Activated CD8-positive, alpha-beta memory T cell treated with anti-CD3 and anti-CD28 coated beads, Interleukin-2, amount 50 U/mL, for 48 hours (primary cell): ENCODE measurements around the gene CYB5A.
"Not testable (repeated sequence)": the region's sequence is repeated elsewhere in the genome, so short reads cannot be mapped to it uniquely, and the experiment has no call there.

ENCODE experiments used
- DNase-seq: peaks from one replicate; pipeline ENCODE4 v3.0.0-alpha.2; 2020

The CYB5A gene

DNA sequence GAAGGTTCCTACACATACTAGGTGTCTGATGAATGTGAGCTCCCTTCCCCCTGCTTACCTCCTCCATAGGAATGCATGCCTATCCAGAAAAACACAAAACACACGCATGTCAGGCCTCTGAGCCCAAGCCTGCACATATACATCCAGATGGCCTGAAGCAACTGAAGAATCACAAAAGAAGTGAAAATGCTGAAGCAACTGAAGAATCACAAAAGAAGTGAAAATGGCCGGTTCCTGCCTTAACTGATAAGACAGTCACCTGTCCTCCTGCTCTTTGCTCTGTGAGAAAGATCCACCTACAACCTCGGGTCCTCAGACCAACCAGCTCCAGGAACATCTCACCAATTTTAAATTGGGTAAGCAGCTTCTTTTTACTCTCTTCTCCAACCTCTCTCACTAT, 1.2 kb upstream of the CYB5A start:
- DNase-seq: not testable (repeated sequence)

DNA sequence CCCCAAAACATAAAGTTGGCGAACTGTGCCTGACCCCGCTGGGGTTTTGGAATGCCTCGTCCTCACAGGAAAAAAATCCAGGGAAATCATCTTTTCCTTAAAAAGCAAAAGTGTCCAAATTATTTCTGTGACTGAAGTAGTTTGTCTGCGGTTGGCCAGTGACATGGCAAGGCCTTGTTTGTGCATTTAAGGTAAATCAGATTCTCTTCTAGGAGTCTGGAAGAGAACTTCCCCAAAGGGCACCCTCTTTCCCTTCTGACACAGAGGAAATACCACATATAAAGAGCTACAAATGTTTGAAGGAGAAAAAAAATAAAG, 737 bp upstream of the CYB5A start:
- no peak for DNase-seq

DNA sequence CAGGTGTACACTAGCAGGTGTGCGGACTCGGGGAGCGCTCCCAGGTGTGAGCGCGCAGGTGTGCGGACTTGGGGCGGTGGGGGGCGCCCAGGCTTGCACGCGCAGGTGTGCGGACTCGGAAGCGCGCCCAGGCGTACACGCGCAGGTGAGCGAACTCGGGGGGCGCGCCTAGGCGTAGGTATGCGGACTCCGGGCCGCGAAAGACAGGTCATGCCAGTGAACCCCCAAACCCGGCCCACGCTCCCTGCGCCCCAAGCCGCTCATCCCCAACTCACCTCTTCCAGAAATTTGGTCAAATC, 342 bp downstream of the CYB5A start:
- no peak for DNase-seq

DNA sequence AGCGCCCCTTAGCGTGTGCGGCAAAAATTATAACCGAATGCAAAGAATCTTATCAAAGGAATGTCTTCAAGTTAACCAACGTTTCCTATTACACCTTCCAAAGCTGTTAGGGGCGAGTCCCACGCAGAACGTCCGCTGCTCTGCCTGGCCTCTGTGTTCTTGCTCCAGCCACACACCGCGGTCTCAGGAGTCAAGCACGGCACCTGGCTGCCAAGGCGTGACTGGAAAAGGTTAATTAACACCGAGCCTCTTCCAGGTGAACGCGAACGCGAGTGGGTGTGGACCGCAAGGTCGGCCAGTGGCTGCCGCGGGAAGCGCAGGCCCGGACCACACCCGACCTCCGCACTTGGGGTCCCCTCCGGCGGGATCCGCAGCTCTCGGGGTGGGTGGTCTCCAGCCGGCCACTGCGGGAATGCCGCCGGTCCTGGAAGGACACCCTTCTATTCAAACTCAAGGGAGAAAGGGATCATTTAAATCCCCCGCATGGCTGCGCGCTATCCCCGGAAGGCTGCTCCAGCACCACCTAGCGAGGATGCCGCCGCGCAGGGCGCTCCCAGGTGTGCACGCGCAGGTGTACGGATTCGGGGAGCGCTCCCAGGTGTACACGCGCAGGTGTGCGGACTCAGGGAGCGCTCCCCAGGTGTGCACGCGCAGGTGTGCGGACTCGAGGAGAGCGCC, 830 bp downstream of the CYB5A start:
- no peak for DNase-seq

DNA sequence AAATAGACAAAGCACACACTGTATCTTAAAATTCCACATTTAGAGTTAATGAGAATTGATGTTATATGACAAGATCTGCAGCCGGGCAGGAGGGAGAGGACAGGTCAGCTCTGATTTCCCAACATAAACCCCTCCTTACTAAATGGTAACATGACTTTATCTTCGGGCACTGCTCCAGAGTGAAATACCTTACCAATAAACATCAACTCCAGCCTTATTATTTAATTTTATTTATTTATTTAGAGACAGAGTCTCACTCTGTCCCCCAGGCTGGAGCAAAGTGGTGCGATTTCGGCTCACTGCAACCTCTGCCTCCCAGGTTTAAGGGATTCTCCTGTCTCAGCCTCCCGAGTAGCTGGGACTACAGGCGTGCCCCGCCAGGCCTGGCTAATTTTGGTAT, 1.7 kb downstream of the CYB5A start:
- no peak for DNase-seq

DNA sequence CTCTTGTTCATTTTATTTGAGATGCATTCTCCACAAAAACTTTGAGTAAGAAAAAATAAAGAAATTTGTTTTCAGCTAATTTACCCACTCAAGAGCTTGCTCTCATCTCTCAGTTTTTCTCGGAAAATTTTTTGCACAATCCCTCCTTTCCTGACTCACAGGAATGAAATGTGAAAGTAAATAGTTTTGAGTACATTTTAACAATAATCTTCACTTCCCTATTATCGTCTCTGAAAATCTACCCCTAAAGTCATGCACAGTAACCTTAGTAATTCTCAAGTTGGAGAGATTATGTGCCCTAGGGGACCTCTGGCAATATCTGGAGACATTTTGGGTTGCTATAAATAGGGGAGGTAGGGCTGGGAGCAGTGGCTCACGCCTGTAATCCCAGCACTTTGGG, 2.6 kb downstream of the CYB5A start:
- DNase-seq: no peak

DNA sequence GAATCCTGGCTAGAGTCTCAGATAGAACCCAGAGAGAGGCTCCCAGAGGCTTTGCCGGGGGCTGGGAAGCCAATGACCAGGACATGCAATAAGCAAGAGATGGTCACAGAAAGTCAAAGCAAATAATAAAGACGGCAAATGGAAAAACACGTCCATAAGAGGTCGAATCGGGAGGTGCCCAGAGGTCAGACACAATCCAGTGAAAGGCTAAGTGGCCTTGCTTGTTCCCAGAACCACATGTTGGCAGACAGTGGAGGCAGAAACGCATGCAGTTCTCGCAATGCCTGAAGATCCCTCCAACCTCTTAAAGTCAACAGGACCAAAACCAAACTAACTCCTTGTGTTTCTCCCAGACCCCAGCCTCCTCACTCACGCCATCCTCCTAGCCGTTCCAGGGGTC, 3.0 kb downstream of the CYB5A start:
- no peak for DNase-seq

DNA sequence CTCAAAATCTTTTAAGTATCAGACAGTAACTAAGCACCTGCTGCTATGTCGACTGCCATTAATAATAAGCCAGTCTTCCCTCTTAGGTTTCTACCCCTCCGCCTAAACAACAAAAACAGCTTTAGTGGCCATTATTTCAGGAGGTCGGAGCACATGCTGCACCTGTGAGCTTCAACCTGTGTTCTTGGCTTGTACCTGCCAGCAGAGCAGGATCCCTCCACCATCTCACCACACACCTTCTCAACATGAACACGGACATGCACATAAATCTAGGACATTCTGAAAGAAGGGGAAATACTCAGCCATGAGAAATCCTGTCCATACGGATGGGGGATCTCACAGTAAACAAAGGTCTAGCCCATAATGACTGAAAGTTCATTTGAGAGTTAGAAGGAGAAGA, 3.7 kb downstream of the CYB5A start:
- DNase-seq: no peak

DNA sequence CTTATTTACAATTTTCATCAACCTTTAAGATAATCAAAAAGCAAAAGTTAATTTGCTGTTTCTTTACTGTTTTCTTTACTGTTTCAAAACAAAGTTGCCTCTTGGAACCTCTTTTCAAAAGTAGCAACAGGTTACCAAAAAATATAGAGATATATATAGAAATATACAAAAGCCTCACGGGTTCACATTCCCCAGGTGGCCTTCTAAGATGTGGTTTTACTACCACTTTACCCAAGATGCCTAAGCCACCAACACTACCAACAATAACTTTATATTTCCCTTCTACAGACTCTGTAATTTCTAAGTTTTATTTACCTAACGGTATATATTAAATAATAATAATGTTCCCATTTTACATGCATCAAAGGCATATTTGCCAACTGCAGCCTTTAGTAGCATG, 4.9 kb downstream of the CYB5A start:
- no peak for DNase-seq

DNA sequence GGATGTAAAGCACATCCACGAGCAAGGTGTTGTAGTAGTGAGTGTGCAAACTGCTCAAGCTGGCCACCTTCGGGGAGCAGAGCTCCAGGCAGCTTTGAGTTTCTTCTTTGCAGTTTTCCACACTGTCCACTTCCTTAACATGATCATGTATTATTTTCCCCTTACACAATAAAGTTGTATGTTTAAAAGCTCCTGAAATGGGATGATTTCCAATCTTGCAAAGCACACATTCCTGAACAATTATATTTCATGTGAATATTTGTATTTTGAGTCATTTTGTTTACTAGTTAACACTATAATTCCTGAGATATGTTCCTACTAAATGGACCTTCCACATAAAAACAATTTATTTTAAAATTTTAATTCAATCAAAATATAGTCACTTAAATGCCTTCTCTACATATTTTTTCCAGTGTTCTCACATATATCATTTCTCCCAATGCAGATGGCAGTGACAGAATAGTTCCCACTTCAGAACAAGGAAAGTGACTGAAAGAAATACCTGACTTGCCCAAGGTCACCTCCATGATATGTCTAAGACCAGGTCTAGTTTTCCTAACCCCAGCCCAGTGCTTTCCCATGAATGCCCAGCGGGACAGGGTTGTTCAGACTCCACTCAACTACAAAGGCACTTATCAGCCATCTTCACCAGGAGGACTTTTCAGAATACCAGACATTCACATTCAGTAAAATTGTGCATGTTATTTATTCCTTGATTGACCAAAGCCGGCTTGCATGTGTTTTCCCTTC, 5.5 kb downstream of the CYB5A start:
- DNase-seq: no peak

DNA sequence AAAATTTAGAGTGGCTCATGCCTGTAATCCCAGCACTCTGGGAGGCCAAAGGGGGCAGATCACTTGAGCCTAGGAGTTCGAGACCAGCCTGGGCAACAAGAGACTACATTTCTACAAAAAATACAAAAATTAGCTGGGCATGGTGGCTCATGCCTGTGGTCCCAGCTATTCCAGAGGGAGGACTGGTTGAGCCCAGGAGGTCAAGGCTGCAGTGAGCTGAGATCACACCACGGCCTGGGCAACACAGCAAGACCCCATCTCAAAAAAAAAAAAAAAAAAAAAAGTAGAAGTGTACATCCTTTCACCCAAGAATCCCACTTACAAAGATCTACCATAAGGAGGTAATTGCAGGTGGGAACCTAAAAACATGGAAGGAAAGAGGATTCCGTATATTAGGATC, 6.2 kb downstream of the CYB5A start:
- not testable (repeated sequence) for DNase-seq

DNA sequence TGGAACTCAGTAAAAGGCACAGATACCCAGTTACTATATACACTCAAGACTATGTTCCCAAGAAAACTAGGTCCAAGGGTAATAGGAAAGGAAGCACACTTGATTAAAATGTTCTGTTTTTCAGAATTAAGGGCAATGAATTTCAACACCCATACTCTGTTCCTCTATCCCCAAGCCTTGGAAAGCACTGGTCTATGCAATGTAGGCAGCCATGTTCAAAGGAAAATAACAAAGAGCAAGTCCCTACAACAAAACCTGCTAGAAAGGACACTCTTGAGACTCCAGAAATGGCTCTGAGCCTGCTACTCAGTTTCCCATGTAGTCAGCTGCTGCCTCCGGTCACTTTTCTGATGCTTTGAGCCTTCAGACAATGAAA, 6.8 kb downstream of the CYB5A start:
- DNase-seq: no peak

DNA sequence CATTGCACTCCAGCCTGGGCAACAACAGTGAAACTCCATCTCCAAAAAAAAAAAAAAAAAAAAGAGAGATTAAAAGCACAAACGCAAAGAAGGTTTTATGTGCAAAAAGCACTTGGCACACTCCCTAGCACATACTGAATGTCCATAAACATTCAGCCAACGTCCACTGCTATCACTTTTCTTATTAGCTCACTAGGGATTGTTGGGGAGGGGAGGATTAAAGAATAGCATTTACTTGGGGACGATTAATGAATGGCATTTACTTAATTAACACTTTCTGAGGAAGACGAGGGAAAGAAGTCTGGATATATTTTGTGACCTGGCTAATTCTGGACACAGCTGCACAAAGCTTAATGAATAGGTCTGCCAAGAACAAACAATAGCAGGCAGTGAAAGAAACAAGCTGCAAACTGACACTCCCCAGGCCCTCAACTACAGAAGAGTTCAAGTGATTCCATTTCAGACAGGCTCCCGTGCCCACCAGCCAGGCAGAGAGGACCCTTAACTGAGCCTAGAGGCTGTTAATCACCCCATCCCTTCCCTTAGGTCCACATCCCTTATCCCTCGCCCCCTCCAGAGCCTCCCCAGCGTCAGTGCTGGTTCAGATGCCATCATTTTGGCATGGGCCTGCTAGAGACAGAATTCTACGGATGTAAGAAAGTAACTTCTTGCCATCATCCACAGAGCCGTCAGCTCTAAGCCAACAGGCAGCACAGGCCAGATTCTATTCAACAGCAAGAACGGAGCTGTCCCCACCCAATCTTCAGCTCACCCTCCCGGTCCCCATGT, 7.4 kb downstream of the CYB5A start:
- DNase-seq: no peak

DNA sequence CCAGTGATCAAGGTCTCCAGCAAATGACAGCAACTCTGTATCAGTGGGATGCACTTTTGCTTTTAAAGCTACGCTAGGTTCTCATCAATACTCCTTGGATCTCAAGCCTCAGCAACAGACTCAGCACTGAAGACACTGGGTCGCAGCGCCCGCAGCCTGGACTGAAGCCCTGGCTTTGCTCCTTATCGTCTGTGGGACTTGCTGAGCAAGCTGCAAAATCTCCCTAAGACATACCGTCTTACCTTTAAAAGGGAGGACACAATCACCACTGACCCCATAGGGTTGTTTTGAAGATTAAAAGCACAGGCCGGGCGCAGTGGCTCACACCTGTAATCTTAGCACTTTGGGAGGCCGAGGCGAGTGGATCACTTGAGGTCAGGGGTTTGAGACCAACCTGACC, 8.1 kb downstream of the CYB5A start:
- no peak for DNase-seq

DNA sequence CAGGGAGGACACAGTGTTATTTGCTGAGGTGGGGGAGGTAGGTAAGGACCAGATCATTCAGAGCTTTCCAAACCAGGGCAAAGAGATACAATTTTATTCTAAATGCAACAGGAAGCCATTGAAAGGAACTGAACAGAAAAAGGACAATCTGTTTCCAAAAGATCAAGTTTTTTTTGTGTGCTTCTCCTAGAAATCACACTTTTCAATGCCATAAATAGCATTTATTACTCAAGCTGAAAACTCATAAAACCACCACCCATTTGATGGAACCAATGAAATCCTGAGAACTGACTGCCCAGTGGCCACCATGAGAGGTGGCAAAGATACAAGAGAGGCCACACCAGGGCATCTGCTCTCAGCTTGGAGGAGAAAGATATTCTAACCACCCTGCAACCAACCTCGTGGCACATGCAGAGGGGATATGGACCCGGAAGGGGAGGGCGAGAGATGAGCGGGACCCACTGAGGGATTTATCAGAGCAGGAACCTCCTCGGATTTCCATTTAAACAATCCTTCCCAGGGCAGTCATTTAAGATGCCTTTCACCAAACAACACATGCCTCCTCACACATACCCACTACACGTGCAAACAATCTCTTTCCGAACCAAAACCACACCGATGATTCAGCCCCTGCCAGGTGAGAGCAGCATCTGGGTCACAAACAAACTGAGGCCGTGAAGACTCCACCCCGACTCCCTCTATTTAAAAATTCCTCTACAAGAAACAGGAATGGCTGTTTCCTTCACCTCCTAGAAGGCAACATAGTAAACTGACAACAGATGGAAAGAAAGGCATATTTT, 8.8 kb downstream of the CYB5A start:
- DNase-seq: no peak

DNA sequence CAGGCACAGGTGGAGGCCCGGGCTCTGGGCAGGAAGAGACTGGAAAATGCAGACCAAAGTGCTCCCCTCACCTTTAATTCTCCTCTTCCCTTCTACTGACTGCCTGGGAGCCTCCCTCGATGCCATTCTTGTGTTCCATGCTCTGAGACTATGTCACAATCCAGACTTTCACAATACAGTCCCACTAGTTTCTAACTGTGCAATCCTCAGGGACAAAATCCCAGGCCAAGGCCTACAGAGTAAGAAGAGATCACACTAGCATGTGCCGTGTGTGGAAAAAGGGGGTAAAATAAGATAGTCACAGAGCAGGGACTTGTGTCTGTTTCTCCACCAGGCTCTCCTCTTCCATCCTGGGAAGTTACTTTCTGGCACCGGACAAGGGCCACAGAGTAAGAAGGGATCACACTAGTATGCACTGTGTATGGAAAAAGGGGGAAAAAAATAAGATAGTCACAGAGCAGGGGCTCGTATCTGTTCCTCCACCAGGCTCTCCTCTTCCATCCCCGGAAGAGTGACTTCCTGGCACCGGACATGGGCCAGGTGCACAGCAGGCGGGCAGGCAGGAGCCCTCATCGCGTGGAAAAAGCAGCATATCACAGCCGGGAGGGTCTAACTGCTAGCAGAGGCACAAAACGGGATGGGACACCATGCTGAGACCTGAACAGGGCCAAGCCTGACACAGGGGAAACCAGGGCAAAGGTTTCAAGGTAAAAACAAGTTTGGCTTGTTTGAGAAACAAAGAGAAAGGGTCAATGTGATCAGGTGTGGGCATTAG, 9.6 kb downstream of the CYB5A start:
- DNase-seq: no peak

DNA sequence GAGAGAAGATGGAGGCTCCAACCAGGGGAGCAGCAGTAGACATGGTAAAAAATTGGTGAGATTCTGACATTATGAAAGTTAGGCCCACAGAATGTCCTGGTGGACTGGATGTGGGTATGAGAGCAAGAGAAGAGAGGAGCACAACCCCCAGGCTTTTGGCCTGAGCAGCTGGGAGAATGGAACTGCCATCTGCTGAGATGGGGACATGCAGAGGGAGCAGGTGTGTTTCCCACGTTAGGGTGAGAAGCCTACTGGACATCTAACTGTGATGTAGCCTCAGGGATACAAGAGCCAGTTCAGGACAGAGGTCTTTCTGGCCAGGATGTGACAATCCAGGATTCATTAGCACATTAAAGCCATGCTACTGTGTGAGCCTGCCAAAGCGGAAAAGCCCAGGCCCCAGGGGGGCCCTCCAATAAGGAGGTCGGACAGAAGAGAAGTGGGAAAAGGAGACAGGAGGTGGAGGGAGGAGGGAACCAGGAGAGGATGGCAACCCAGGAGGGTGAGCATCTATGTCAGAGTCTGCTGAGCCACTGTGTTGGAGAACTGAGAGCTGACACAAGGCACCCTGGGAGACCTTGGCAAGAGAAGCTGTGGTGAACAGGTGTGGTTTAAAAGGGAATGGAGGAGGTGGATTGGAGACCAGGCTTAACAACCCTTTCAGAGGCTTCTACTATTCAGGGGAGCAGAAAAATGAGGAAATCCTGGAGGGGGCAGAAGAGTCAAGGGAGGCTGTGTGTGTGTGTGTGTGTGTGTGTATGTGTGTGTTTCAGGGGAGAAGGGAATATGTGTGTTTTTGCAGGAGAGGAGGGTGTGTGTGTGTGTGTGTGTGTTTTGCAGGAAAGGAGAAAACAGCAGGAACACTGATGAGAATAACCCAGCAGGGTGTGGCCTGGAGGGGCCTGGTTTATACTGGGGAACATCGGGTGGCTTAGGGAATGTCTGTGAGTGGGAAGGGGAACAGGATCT, 10.5 kb downstream of the CYB5A start:
- DNase-seq: no peak

DNA sequence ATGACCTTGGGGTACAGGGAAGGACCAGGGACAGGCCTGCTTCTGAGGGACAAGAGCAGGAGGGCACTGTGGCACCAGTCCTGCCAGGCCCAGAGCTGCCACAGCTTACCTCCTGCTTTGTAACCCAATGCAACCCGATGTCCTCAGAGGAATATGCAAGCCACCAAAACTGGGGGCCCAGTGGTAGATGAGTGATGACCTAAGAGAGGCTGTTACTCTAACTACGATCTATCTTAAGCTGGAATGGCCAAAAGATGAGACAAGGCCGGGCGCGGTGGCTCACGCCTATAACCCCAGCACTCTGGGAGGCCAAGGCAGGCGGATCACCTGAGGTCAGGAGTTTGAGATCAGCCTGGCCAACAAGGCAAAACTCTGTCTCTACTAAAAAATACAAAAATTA, 12.8 kb downstream of the CYB5A start:
- no peak for DNase-seq

DNA sequence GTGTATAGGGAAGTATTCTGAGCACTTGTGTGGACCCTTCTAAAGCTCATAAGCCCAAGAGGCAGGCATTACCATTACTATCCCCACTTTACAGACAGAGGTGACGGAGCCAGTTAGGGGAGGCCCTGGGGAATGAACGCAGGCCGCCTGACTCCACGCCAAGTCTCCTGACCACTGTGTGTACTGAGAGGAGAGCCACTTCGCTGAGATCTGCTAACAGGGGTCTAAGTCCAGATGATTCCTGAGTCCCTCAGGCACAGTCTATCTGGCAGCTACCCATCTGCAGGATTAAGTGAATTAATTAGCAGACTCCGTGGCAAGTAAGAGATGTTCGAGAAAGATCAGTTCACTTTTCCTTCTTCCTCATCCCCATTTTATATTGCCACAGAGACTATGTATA, 13.7 kb downstream of the CYB5A start:
- DNase-seq: no peak

DNA sequence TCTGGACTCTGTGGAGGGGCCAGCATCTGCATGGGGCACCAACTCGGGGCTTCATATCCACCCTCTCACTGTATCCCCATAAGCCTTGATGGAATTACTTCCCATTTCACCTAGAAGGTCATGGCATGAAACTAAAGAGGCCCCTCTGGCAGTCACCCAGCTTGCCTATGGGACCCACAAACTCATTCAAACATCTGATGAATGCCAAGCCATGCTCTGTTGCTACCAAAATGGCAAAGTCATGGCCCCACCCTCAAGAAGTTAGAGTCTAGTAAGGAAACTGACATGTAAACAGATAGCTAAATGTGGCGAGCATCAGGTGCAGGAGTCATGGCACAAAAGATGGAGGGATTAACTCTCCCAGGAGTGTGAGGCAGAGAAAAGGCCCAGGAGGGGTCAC, 14.5 kb downstream of the CYB5A start:
- DNase-seq: no peak

DNA sequence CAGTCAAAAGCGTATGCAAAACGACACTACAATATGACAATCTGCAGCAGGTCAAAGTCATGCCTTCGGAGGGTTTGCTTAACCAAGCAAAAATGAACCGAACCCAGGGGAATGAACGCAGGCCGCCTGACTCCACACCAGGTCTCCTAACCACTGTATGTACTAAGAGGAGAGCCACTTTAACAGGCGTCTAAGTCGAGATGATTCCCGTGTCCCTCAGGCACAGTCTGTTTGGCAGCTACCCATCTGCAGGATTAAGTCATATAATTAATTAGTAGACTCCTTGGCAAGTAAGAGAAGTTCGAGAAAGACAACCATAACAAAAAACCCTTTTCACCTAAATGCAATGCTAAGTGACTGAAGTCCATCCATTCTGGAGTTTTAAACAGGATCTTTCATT, 15.2 kb downstream of the CYB5A start:
- DNase-seq: no peak

DNA sequence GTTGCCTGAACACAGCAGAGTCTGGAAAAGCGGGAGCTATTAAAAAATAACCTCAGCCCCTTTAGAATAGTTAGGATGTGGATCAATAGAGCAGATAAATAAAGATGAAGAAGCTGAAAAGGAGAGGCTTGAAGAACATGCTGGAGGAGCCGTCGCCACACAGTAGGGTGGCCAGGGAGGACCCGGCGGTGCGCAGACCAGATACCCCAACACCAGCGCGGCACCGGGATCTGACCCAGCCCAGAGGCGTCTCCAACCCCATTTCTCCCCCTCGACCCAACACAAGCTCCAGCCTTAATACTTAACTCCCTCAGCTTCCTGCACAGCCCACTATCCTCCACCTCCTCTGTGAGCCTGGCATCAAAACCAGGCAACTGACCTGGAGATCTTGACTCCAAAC, 16.0 kb downstream of the CYB5A start:
- DNase-seq: no peak
